Neutrophil (primary cell): Measurements from ENCODE around the gene SAP25.
A peak's percentile ranks its signal among the peaks of the same experiment; 100 is the strongest.

Experiments used
- H3K27ac ChIP-seq: fragments of 200-600 bp; sonication (generic); 2 replicates; pipeline ENCODE4 v1.5.1; 2016; ENCODE audit warnings: mild to moderate bottlenecking, moderate library complexity
- H3K27me3 ChIP-seq: fragments of 200-600 bp; sonication (generic); 2 replicates; pipeline ENCODE4 v1.6.0; 2016; ENCODE audit warnings: mild to moderate bottlenecking
- H3K36me3 ChIP-seq: fragments of 200-600 bp; sonication (generic); 2 replicates; pipeline ENCODE4 v1.5.1; 2017
- H3K4me1 ChIP-seq, 2 experiments: fragments of 200-600 bp in 1 of 2; sonication (generic) in 1 of 2; 1 replicate in 1 of 2; 2 replicates in 1 of 2; pipeline versions ENCODE4 v1.5.1 to v1.6.1; 2013 to 2016; ENCODE audit warnings: low read depth in 1 of 2, low read length in 1 of 2, mild to moderate bottlenecking in 1 of 2, moderate library complexity in 1 of 2; ENCODE audit not compliant: control insufficient read depth in 1 of 2, insufficient read depth in 1 of 2
- H3K4me3 ChIP-seq, 2 experiments: fragments of 200-600 bp in 1 of 2; sonication (generic) in 1 of 2; 1 replicate in 1 of 2; 2 replicates in 1 of 2; pipeline ENCODE4 v1.5.1; 2013 to 2016; ENCODE audit warnings: low read depth in 1 of 2, low read length in 1 of 2, mild to moderate bottlenecking in 1 of 2, moderate library complexity in 1 of 2
- H3K9me3 ChIP-seq: fragments of 200-600 bp; sonication (generic); 2 replicates; pipeline ENCODE4 v1.5.1; 2016
- CTCF ChIP-seq: fragments of 200-600 bp; sonication (generic); IDR thresholded peaks from 2 replicates; pipeline ENCODE4 v1.5.1; 2016; ENCODE audit warnings: antibody characterized with exemption

The SAP25 gene

GRCh38 chr7:100613412-100614175 lies 39.9 kb upstream of the SAP25 start:
- Histone ChIP-seq H3K36me3 (peaks cover 12% of the 10 kb centered on the region), H3K27me3 (peaks cover 3% of the 10 kb centered on the region), H3K9me3 (no peaks in the 10 kb centered on the region), H3K4me3 (peak overlapping the region; percentile 68 to 96), H3K27ac (peak overlapping the region; percentile 94), H3K4me1 (peaks cover 23 to 24% of the 10 kb centered on the region in 2 experiments)
- no peak for TF ChIP-seq CTCF

- peak overlapping the region; percentile 68 to 96 for H3K4me3 ChIP-seq
- TF ChIP-seq CTCF, result no peak
- H3K27ac ChIP-seq, result peak overlapping the region; percentile 94
- H3K27me3 ChIP-seq, result peaks cover 10% of the 10 kb centered on the region
- peaks cover 23 to 24% of the 10 kb centered on the region in 2 experiments for H3K4me1 ChIP-seq
- peaks cover 12% of the 10 kb centered on the region for H3K36me3 ChIP-seq
- H3K9me3 ChIP-seq, result no peaks in the 10 kb centered on the region
Measured at GRCh38 chr7:100612730-100613390, 39.2 kb upstream of the SAP25 start.

- no peak for TF ChIP-seq CTCF
- Histone ChIP-seq H3K27me3 (peaks cover 17% of the 10 kb centered on the region), H3K36me3 (peaks cover 12% of the 10 kb centered on the region), H3K4me1 (peaks cover 23 to 24% of the 10 kb centered on the region in 2 experiments), H3K4me3 (peak within 1 kb of the TSS; percentile 68 to 96), H3K9me3 (no peaks in the 10 kb centered on the region), H3K27ac (peak within 1 kb of the TSS; percentile 94)
Measured at GRCh38 chr7:100611983-100612729, 38.5 kb upstream of the SAP25 start, which contains the start of gene MOSPD3. MOSPD3 (plus strand) TSS chr7:100612540; CDS start chr7:100612792, 252 bp downstream.

- TF ChIP-seq CTCF, result no peak
- H3K27ac ChIP-seq, result no peak overlapping the region
- no peak overlapping the region for H3K4me3 ChIP-seq
- H3K36me3 ChIP-seq, result peaks cover 3% of the 10 kb centered on the region
- H3K9me3 ChIP-seq, result no peaks in the 10 kb centered on the region
- H3K27me3 ChIP-seq, result peaks cover 39% of the 10 kb centered on the region
- peaks cover 32 to 33% of the 10 kb centered on the region in 2 experiments for H3K4me1 ChIP-seq
Measured at GRCh38 chr7:100609958-100610357, 36.3 kb upstream of the SAP25 start.

GRCh38 chr7:100607111-100607510 lies 33.4 kb upstream of the SAP25 start:
- TF ChIP-seq CTCF, result no peak
- H3K27me3 ChIP-seq, result peaks cover 64% of the 10 kb centered on the region
- H3K27ac ChIP-seq, result no peak overlapping the region
- H3K4me1 ChIP-seq, result peaks cover 26 to 28% of the 10 kb centered on the region in 2 experiments
- no peak overlapping the region for H3K4me3 ChIP-seq
- H3K9me3 ChIP-seq, result no peaks in the 10 kb centered on the region
- no peaks in the 10 kb centered on the region for H3K36me3 ChIP-seq
